ENCODE data around the gene FTCDNL1.
A peak's percentile ranks its signal among the peaks of the same experiment; 100 is the strongest.

FTCDNL1 gene

GRCh38 chr2:199739413-199740110, 111.4 kb downstream of the FTCDNL1 start:
- TF ChIP-seq RAD21 (IDR thresholded peaks at IDR 0.05; ENCODE audit: low read depth) (peak; percentile 83), EP300 (IDR thresholded peaks at IDR 0.05; ENCODE audit: borderline replicate concordance) (no peak)

- TF ChIP-seq CEBPB (IDR thresholded peaks at IDR 0.05) (peak; percentile 62), REST (IDR thresholded peaks at IDR 0.05; ENCODE audit: low read depth) (no peak), TAF1 (IDR thresholded peaks at IDR 0.05; ENCODE audit: low read depth) (no peak)
Measured at GRCh38 chr2:199738727-199739412, 112.1 kb downstream of the FTCDNL1 start.

- TF ChIP-seq FOXM1 (IDR thresholded peaks at IDR 0.05; ENCODE audit: borderline replicate concordance, low read depth) (no peak), ZBTB7A (IDR thresholded peaks at IDR 0.05; ENCODE audit: low read depth) (no peak), CEBPB (IDR thresholded peaks at IDR 0.05) (no peak), TAF1 (IDR thresholded peaks at IDR 0.05; ENCODE audit: low read depth) (no peak), EGR1 (IDR thresholded peaks at IDR 0.05) (no peak), CREB1 (IDR thresholded peaks at IDR 0.05; ENCODE audit: low read depth) (no peak), NFIC (IDR thresholded peaks at IDR 0.05) (no peak), TEAD4 (IDR thresholded peaks at IDR 0.05) (no peak), TCF12 (IDR thresholded peaks at IDR 0.05; ENCODE audit: low read depth) (no peak), REST (IDR thresholded peaks at IDR 0.05; ENCODE audit: low read depth) (no peak), RAD21 (IDR thresholded peaks at IDR 0.05; ENCODE audit: low read depth) (no peak), YY1 (IDR thresholded peaks at IDR 0.05; ENCODE audit: low read depth) (no peak), MAX (IDR thresholded peaks at IDR 0.05) (no peak)
Measured at GRCh38 chr2:199734651-199735050, 116.3 kb downstream of the FTCDNL1 start.

GRCh38 chr2:199734011-199734410, 117.0 kb downstream of the FTCDNL1 start:
- TF ChIP-seq MAX (IDR thresholded peaks at IDR 0.05) (no peak), CREB1 (IDR thresholded peaks at IDR 0.05; ENCODE audit: low read depth) (no peak), CEBPB (IDR thresholded peaks at IDR 0.05) (no peak), FOXM1 (IDR thresholded peaks at IDR 0.05; ENCODE audit: borderline replicate concordance, low read depth) (no peak), USF1 (IDR thresholded peaks at IDR 0.05) (no peak), TAF1 (IDR thresholded peaks at IDR 0.05; ENCODE audit: low read depth) (no peak), TCF12 (IDR thresholded peaks at IDR 0.05; ENCODE audit: low read depth) (no peak), EP300 (IDR thresholded peaks at IDR 0.05; ENCODE audit: borderline replicate concordance) (no peak), EGR1 (IDR thresholded peaks at IDR 0.05) (no peak), REST (IDR thresholded peaks at IDR 0.05; ENCODE audit: low read depth) (no peak), TEAD4 (IDR thresholded peaks at IDR 0.05) (no peak), YY1 (IDR thresholded peaks at IDR 0.05; ENCODE audit: low read depth) (no peak), ZBTB7A (IDR thresholded peaks at IDR 0.05; ENCODE audit: low read depth) (no peak), RAD21 (IDR thresholded peaks at IDR 0.05; ENCODE audit: low read depth) (no peak), NFIC (IDR thresholded peaks at IDR 0.05) (no peak)

- TF ChIP-seq REST (IDR thresholded peaks at IDR 0.05; ENCODE audit: low read depth) = no peak
- TF ChIP-seq EGR1 (IDR thresholded peaks at IDR 0.05) = no peak
- TF ChIP-seq TAF1 (IDR thresholded peaks at IDR 0.05; ENCODE audit: low read depth) = no peak
- no peak for TF ChIP-seq USF1 (IDR thresholded peaks at IDR 0.05)
- TF ChIP-seq ZBTB7A (IDR thresholded peaks at IDR 0.05; ENCODE audit: low read depth) = no peak
- TF ChIP-seq EP300 (IDR thresholded peaks at IDR 0.05; ENCODE audit: borderline replicate concordance) = no peak
- TF ChIP-seq TCF12 (IDR thresholded peaks at IDR 0.05; ENCODE audit: low read depth) = no peak
- TF ChIP-seq NFIC (IDR thresholded peaks at IDR 0.05) = no peak
- no peak for TF ChIP-seq YY1 (IDR thresholded peaks at IDR 0.05; ENCODE audit: low read depth)
- no peak for TF ChIP-seq TEAD4 (IDR thresholded peaks at IDR 0.05)
- TF ChIP-seq MAX (IDR thresholded peaks at IDR 0.05) = no peak
- no peak for TF ChIP-seq FOXM1 (IDR thresholded peaks at IDR 0.05; ENCODE audit: borderline replicate concordance, low read depth)
- no peak for TF ChIP-seq CEBPB (IDR thresholded peaks at IDR 0.05)
- TF ChIP-seq CREB1 (IDR thresholded peaks at IDR 0.05; ENCODE audit: low read depth) = no peak
- TF ChIP-seq RAD21 (IDR thresholded peaks at IDR 0.05; ENCODE audit: low read depth) = no peak
Measured at GRCh38 chr2:199727801-199728200, 123.2 kb downstream of the FTCDNL1 start.

Data from Ishikawa (cell line).